GM12878 (cell line): ENCODE measurements around the gene EBF3. TPM values are rescaled to one million over a fixed set of nuclear protein-coding genes. Genes with fewer than 3 reads are reported as not detected.

Experiments
- ATAC-seq: fragments of 200-7000 bp; cut with Tn5 transposase; 3 replicates; pipeline ENCODE4 v1.9.1; 2020; ENCODE audit warnings: mild to moderate bottlenecking, moderate library complexity
- BruUV-seq: library from RNA; stranded (reverse); fragments of 400-500 nt; replicated peaks from 2 replicates; lab custom pipeline; 2021; lab: Mats Ljungman, UMichigan
- CTCF ChIA-PET: fragments of 300-600 bp; sonication (Branson Sonifier 250); formaldehyde crosslinking; extraction: SDS; loops from one replicate; lab custom pipeline; 2021; ENCODE audit warnings: inconsistent platforms; lab: Yijun Ruan, JAX
- POLR2A ChIA-PET: fragments of 350-600 bp; formaldehyde crosslinking; extraction: SDS; loops from one replicate; lab custom pipeline; 2021; ENCODE audit warnings: inconsistent platforms; lab: Charles Lee
- RAD21 ChIA-PET: fragments of 300-600 bp; sonication (Branson Sonifier 250); formaldehyde crosslinking; loops from one replicate; lab custom pipeline; 2023; ENCODE audit warnings: antibody characterized with exemption; ENCODE audit not compliant: unreplicated experiment; lab: Charles Lee
- SMC1A ChIA-PET: fragments of 300-600 bp; sonication (Branson Sonifier 250); formaldehyde crosslinking; loops from one replicate; lab custom pipeline; 2023; ENCODE audit not compliant: unreplicated experiment, uncharacterized antibody; lab: Charles Lee
- DNase-seq: peaks from one replicate; pipeline ENCODE4 v3.0.0-alpha.2; 2011; ENCODE audit warnings: low read depth, low spot score
- FAIRE-seq: peaks from 3 replicates; lab custom pipeline; 2011; peaks lifted over from hg19 to GRCh38; lab: Jason Lieb, UNC
- H2AFZ ChIP-seq: 2 replicates; pipeline ENCODE4 v1.6.0; 2011; ENCODE audit warnings: low read depth, low read length, control low read depth; ENCODE audit not compliant: control insufficient read depth
- H3K27ac ChIP-seq: 2 replicates; pipeline ENCODE4 v1.5.1; 2011; ENCODE audit warnings: control low read depth; ENCODE audit not compliant: control insufficient read depth, insufficient read depth
- H3K27me3 ChIP-seq, 2 experiments: replicated peaks in 1 of 2; 2 replicates each; pipeline versions ENCODE4 v1.6.0 to v1.6.1; 2011; ENCODE audit warnings: low read length in 1 of 2; ENCODE audit not compliant: control insufficient read depth in 2 of 2, insufficient read depth in 2 of 2
- H3K36me3 ChIP-seq, 2 experiments: 2 replicates each; pipeline ENCODE4 v1.5.1; 2011; ENCODE audit warnings: low read length in 1 of 2; ENCODE audit not compliant: control insufficient read depth in 2 of 2, insufficient read depth in 2 of 2
- H3K4me1 ChIP-seq: 2 replicates; pipeline ENCODE4 v1.6.1; 2011; ENCODE audit warnings: mild to moderate bottlenecking, low read length, moderate library complexity, mixed read lengths; ENCODE audit not compliant: control insufficient read depth, insufficient read depth
- H3K4me2 ChIP-seq: 2 replicates; pipeline ENCODE4 v1.6.0; 2011; ENCODE audit warnings: control low read depth; ENCODE audit not compliant: control insufficient read depth, insufficient read depth
- H3K4me3 ChIP-seq: fragments of 200-600 bp; sonication (generic); 2 replicates; pipeline ENCODE4 v1.5.1; 2016
- H3K79me2 ChIP-seq: 2 replicates; pipeline ENCODE4 v1.6.0; 2011; ENCODE audit warnings: low read length; ENCODE audit not compliant: control insufficient read depth, insufficient read depth
- H3K9ac ChIP-seq: 2 replicates; pipeline ENCODE4 v1.8.0; 2011; ENCODE audit warnings: low read length, control low read depth, mixed read lengths; ENCODE audit not compliant: control insufficient read depth, insufficient read depth
- H3K9me3 ChIP-seq: replicated peaks from 3 replicates; pipeline ENCODE4 v1.5.1; 2011; ENCODE audit warnings: mild to moderate bottlenecking, low read length; ENCODE audit not compliant: control insufficient read depth, insufficient read depth
- H4K20me1 ChIP-seq: 2 replicates; pipeline ENCODE4 v1.6.0; 2011; ENCODE audit not compliant: control insufficient read depth, insufficient read depth
- CHD2 ChIP-seq: IDR thresholded peaks from 2 replicates; pipeline ENCODE4 v1.6.1; 2011; ENCODE audit warnings: low read depth, low read length, improper control_type of control experiment, borderline replicate concordance
- CREB1 ChIP-seq: IDR thresholded peaks from 2 replicates; pipeline ENCODE4 v1.6.1; 2012; ENCODE audit warnings: low read depth, mild to moderate bottlenecking, inconsistent platforms
- FOXM1 ChIP-seq: IDR thresholded peaks from 2 replicates; pipeline ENCODE4 v1.6.1; 2012; ENCODE audit warnings: low read depth, mild to moderate bottlenecking, inconsistent platforms, low read length, moderate library complexity
- PML ChIP-seq: IDR thresholded peaks from 2 replicates; pipeline ENCODE4 v1.6.1; 2012; ENCODE audit warnings: low read length, inconsistent platforms
- TBL1XR1 ChIP-seq: IDR thresholded peaks from 2 replicates; pipeline ENCODE4 v1.6.1; 2012; ENCODE audit warnings: low read depth, low read length, improper control_type of control experiment
- ZNF274 ChIP-seq: IDR thresholded peaks from one replicate; pipeline ENCODE4 v1.8.0; 2011; ENCODE audit not compliant: insufficient read length, insufficient read depth
- ZNF384 ChIP-seq: IDR thresholded peaks from 2 replicates; pipeline ENCODE4 v1.6.1; 2012; ENCODE audit warnings: low read depth, mild to moderate bottlenecking, low read length, improper control_type of control experiment, borderline replicate concordance
- WGBS: methylation state at CpG from one replicate; pipeline ENCODE4 v1.1.6; 2016; ENCODE audit warnings: low lambda C conversion rate; ENCODE audit not compliant: insufficient replicate concordance, insufficient coverage; ENCODE audit errors: missing lambda C conversion rate; 5-methylcytosine and 5-hydroxymethylcytosine counted together
- in situ Hi-C: fragments of 300-500 bp; cut with MboI; formaldehyde crosslinking; loops from 9 replicates; pipeline ENCODE4 v1.14.3; 2018; ENCODE audit warnings: mixed read lengths
- intact Hi-C: fragments of 100-400 bp; cut with micrococcal nuclease; formaldehyde crosslinking; loops from one replicate; pipeline ENCODE4 v1.14.2; 2022; ENCODE audit not compliant: unreplicated experiment
- polyA plus RNA-seq, 11 experiments: library from polyadenylated mRNA; depleted of rRNA in 4 of 11; unstranded in 6 of 11; stranded (reverse) in 5 of 11; fragments of >200 nt; fragmentation: Nextera tagmentation in 4 of 11; fragmentation: Illumina TruSeq in 1 of 11; extraction: Ambion mirVana in 4 of 11; extraction: Trizol in 1 of 11; gene quantifications; 1 replicate in 1 of 11; 2 replicates in 10 of 11; pipeline versions ENCODE4 v1.2.1 to v1.2.3, GENCODE V29; 2011 to 2016; ENCODE audit warnings: inconsistent platforms in 2 of 11, missing spikeins in 2 of 11, low read depth in 1 of 11
- total RNA-seq, 4 experiments: library from RNA; depleted of rRNA in 3 of 4; stranded (reverse); fragments of >200 nt in 3 of 4; fragmentation: Illumina TruSeq in 1 of 4; extraction: Trizol in 1 of 4; gene quantifications; 2 replicates each; pipeline versions ENCODE4 v1.2.1 to v1.2.3, GENCODE V29; 2013 to 2021
- TF ChIP-seq, protein P1 (sequence below): fragments of 450-650 bp; IDR thresholded peaks from 2 replicates; pipeline ENCODE4 v1.6.1; 2017; ENCODE audit warnings: mild to moderate bottlenecking, low read depth, inconsistent platforms; ENCODE audit not compliant: poor library complexity, severe bottlenecking
- TF ChIP-seq, protein P2 (sequence below): IDR thresholded peaks from 2 replicates; pipeline ENCODE4 v1.6.1; 2012; ENCODE audit warnings: low read depth, low read length, improper control_type of control experiment

Gene EBF3
- total and polyA plus RNA-seq, 10 of the 15 experiments (the other 5 are each of a cell fraction or from before 2014, with no cell fraction given), result not detected

DNA sequence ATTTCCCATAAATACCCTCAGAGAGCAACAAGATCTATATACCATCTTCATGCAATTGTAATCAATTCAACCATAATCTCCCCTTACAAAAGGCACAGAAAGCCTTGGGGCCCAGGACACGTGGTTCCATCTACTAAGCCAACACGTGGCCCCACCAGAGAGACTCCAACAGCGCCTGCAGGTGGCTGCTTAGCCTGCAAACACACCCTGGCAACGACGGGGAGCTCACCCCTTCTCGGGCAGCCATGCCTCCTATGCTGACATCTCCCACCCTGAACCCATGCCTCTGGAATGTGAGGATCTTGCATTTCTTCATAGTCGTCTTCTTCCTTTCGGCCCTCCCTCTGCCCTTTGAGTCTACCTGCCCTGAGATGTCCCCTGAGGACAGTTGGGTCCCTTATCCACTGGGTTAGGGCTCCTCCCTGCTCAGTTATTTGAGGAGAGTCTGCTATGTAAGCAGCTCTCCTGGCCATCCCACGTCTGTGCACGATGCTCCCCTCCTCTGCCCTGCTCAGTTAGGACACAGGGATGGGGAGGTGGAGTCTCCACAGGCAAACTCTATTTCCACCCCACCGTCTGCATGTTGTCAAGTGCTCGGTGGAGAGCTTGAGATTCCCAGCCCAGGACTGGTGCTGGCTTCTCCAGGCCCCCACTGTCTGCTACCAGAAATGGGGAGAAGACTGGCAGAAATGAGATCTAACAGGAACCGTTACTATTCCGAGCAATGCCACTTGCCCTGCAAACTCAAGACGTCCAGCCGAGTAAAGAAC, 36.5 kb downstream of the EBF3 start:
- Histone ChIP-seq H3K4me3 (no peak overlapping the region), H2AFZ (no peak overlapping the region), H3K4me2 (no peak overlapping the region), H3K9me3 (no peaks in the 10 kb centered on the region), H3K27me3 (no peaks in the 10 kb centered on the region), H3K27ac (no peak overlapping the region), H3K9ac (no peak overlapping the region), H3K4me1 (no peaks in the 10 kb centered on the region), H3K36me3 (no peaks in the 10 kb centered on the region), H4K20me1 (no peaks in the 10 kb centered on the region), H3K79me2 (no peaks in the 10 kb centered on the region)
- FAIRE-seq (no peak), DNase-seq (no peak), ATAC-seq (no peak)
- ChIA-PET RAD21 (no interaction called here), SMC1A (no interaction called here), POLR2A (no interaction called here), CTCF (no interaction called here)
- no TSS peak for BruUV-seq
- WGBS, result 26% methylated on average over 14 of the region's 16 CpGs
- in situ Hi-C loops, result no loop called here
- TF ChIP-seq PML, result no peak
- no peak for TF ChIP-seq CHD2
- TF ChIP-seq CREB1, result no peak
- intact Hi-C loops, result no loop called here

DNA sequence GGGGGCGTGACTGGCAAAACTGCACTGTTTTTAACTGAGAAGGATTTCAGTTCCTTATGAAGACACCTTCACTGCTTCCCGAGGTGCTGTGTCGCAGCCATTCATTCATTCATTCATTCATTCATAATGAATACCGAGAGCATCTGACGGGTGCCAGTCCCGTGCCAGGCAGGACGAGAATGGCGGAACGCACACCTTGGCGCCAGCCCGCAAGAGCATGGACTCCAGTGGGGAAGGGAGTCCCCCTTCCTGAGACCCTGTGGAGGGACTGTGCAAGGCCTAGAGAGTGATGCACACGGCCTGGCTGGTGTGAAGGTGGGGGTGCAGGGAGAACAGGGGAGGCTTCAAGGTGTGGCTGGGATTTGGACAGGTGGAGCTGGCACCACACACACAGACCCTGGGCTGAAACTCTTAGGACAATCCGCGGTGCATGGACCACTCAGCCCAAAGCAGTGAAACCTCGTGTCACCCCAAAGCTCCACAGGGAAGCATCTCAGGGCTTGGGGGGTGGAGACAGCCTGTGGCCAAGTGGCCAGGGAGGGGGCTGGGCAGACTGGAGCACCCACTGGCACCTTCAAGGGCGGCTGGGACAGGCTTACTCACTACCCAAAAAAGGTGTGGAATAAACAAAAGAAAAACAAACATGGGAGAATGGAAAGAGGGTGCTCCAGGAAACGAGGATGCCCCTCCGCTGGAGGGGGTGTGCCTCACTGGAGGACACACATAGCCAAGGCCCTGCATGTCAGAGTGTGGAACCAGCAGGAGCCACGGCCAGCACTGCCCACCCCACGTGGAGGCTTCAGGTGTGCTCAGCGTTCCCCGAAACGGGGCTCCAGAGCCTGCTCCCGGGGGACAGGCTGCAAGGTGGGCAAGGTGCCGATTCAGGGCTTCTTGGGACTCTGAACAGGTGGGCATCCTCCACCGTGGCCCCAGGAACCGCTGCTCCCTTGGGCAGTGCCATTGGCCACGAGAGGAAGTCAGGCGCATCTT, 37.7 kb downstream of the EBF3 start:
- RAD21 ChIA-PET, result no interaction called here
- POLR2A ChIA-PET, result no interaction called here
- WGBS, result 43% methylated on average over 25 of the region's 29 CpGs
- SMC1A ChIA-PET, result no interaction called here
- H3K9ac ChIP-seq, result no peak overlapping the region
- in situ Hi-C loops, result no loop called here
- no peaks in the 10 kb centered on the region for H3K36me3 ChIP-seq
- H3K27me3 ChIP-seq, result no peaks in the 10 kb centered on the region
- no peak overlapping the region for H3K4me2 ChIP-seq
- DNase-seq, result no peak
- FAIRE-seq, result no peak
- no peak overlapping the region for H3K4me3 ChIP-seq
- H4K20me1 ChIP-seq, result no peaks in the 10 kb centered on the region
- H3K4me1 ChIP-seq, result no peaks in the 10 kb centered on the region
- H3K9me3 ChIP-seq, result no peaks in the 10 kb centered on the region
- H3K79me2 ChIP-seq, result no peaks in the 10 kb centered on the region
- BruUV-seq, result no TSS peak
- CTCF ChIA-PET, result no interaction called here
- no peak overlapping the region for H3K27ac ChIP-seq
- no peak overlapping the region for H2AFZ ChIP-seq
- intact Hi-C loops, result no loop called here
- no peak for ATAC-seq
- TF ChIP-seq, protein P1, sequence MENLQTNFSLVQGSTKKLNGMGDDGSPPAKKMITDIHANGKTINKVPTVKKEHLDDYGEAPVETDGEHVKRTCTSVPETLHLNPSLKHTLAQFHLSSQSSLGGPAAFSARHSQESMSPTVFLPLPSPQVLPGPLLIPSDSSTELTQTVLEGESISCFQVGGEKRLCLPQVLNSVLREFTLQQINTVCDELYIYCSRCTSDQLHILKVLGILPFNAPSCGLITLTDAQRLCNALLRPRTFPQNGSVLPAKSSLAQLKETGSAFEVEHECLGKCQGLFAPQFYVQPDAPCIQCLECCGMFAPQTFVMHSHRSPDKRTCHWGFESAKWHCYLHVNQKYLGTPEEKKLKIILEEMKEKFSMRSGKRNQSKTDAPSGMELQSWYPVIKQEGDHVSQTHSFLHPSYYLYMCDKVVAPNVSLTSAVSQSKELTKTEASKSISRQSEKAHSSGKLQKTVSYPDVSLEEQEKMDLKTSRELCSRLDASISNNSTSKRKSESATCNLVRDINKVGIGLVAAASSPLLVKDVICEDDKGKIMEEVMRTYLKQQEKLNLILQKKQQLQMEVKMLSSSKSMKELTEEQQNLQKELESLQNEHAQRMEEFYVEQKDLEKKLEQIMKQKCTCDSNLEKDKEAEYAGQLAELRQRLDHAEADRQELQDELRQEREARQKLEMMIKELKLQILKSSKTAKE, result no peak
- TF ChIP-seq TBL1XR1, result no peak
- TF ChIP-seq FOXM1, result no peak
- TF ChIP-seq ZNF274, result no peak
- TF ChIP-seq, protein P2, sequence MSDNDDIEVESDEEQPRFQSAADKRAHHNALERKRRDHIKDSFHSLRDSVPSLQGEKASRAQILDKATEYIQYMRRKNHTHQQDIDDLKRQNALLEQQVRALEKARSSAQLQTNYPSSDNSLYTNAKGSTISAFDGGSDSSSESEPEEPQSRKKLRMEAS, result no peak
- no peak for TF ChIP-seq ZNF384
